Hepatocyte (in vitro differentiated cells): ENCODE measurements around the gene TRIOBP. TPM values are rescaled to one million over a fixed set of nuclear protein-coding genes. Genes with fewer than 3 reads are reported as not detected.

ENCODE experiments used
- DNase-seq: peaks from one replicate; pipeline ENCODE4 v3.0.0-alpha.2; 2016; ENCODE audit warnings: low spot score
- H2AFZ ChIP-seq: fragments of 200-600 bp; sonication (generic); 2 replicates; pipeline ENCODE4 v1.6.0; 2016; ENCODE audit warnings: antibody characterized with exemption, mild to moderate bottlenecking
- H3K27ac ChIP-seq: fragments of 200-600 bp; sonication (generic); 2 replicates; pipeline ENCODE4 v1.5.1; 2016; ENCODE audit warnings: mild to moderate bottlenecking
- H3K27me3 ChIP-seq: fragments of 200-600 bp; sonication (generic); 2 replicates; pipeline ENCODE4 v1.6.1; 2016
- H3K36me3 ChIP-seq: fragments of 200-600 bp; sonication (generic); replicated peaks from 2 replicates; pipeline ENCODE4 v1.5.1; 2016; ENCODE audit warnings: low read depth; ENCODE audit not compliant: insufficient read depth
- H3K4me1 ChIP-seq: fragments of 200-600 bp; sonication (generic); 2 replicates; pipeline ENCODE4 v1.5.1; 2016; ENCODE audit warnings: mild to moderate bottlenecking, moderate library complexity; ENCODE audit not compliant: insufficient read depth
- H3K4me2 ChIP-seq: fragments of 200-600 bp; sonication (generic); 2 replicates; pipeline ENCODE4 v1.6.0; 2016
- H3K4me3 ChIP-seq: fragments of 200-600 bp; sonication (generic); 2 replicates; pipeline ENCODE4 v1.5.1; 2016; ENCODE audit warnings: mild to moderate bottlenecking
- H3K79me2 ChIP-seq: fragments of 200-600 bp; sonication (generic); 2 replicates; pipeline ENCODE4 v1.6.0; 2017; ENCODE audit warnings: mild to moderate bottlenecking
- H3K9me2 ChIP-seq: fragments of 200-600 bp; sonication (generic); replicated peaks from 2 replicates; pipeline ENCODE4 v1.6.0; 2017; ENCODE audit warnings: mild to moderate bottlenecking; ENCODE audit not compliant: insufficient read depth
- H3K9me3 ChIP-seq: fragments of 200-600 bp; sonication (generic); 2 replicates; pipeline ENCODE4 v1.5.1; 2016; ENCODE audit warnings: low read depth, mild to moderate bottlenecking
- H4K20me1 ChIP-seq: fragments of 200-600 bp; sonication (generic); 2 replicates; pipeline ENCODE4 v1.6.0; 2016; ENCODE audit warnings: mild to moderate bottlenecking; ENCODE audit not compliant: insufficient read depth, poor library complexity, severe bottlenecking
- CTCF ChIP-seq: fragments of 200-600 bp; sonication (generic); IDR thresholded peaks from 2 replicates; pipeline ENCODE4 v1.5.1; 2016; ENCODE audit warnings: antibody characterized with exemption, mild to moderate bottlenecking; ENCODE audit not compliant: poor library complexity
- EZH2 ChIP-seq: fragments of 200-600 bp; sonication (generic); IDR thresholded peaks from 2 replicates; pipeline ENCODE4 v1.6.1; 2016; ENCODE audit warnings: antibody characterized with exemption, mild to moderate bottlenecking, borderline replicate concordance
- EZH2phosphoT487 ChIP-seq: fragments of 200-600 bp; sonication (generic); IDR thresholded peaks from one replicate; pipeline ENCODE4 v1.6.1; 2018; ENCODE audit warnings: antibody characterized with exemption, mild to moderate bottlenecking, low read depth, moderate library complexity; ENCODE audit not compliant: unreplicated experiment, severe bottlenecking
- WGBS: methylation state at CpG from one replicate; pipeline ENCODE4 v1.1.6; 2016; ENCODE audit warnings: low lambda C conversion rate; ENCODE audit errors: missing lambda C conversion rate; 5-methylcytosine and 5-hydroxymethylcytosine counted together
- polyA plus RNA-seq: library from polyadenylated mRNA; unstranded; fragments of >200 nt; fragmentation: Nextera tagmentation; extraction: Ambion mirVana; gene quantifications from 2 replicates; pipeline ENCODE4 v1.2.1, GENCODE V29; 2016
- total RNA-seq: library from RNA; depleted of rRNA; stranded (reverse); fragments of >200 nt; gene quantifications from 2 replicates; pipeline ENCODE4 v1.2.3, GENCODE V29; 2014

The TRIOBP gene
- total and polyA plus RNA-seq, 2 experiments from 2014 or later = 57.2 to 96.1 TPM

- Histone ChIP-seq H3K4me1 (peaks cover 7% of the 10 kb centered on the region), H3K79me2 (no peaks in the 10 kb centered on the region), H3K4me3 (no peak overlapping the region), H3K9me3 (no peaks in the 10 kb centered on the region), H4K20me1 (no peaks in the 10 kb centered on the region), H3K27me3 (no peaks in the 10 kb centered on the region), H3K36me3 (no peaks in the 10 kb centered on the region), H3K4me2 (no peak overlapping the region), H3K9me2 (no peaks in the 10 kb centered on the region), H2AFZ (no peak overlapping the region), H3K27ac (no peak overlapping the region)
- WGBS = 99% methylated on average over 10 of the region's 25 CpGs
- no peak for DNase-seq
- TF ChIP-seq CTCF = no peak
Observed at GRCh38 chr22:37725551-37726240, 28.8 kb downstream of the TRIOBP start.

DNA sequence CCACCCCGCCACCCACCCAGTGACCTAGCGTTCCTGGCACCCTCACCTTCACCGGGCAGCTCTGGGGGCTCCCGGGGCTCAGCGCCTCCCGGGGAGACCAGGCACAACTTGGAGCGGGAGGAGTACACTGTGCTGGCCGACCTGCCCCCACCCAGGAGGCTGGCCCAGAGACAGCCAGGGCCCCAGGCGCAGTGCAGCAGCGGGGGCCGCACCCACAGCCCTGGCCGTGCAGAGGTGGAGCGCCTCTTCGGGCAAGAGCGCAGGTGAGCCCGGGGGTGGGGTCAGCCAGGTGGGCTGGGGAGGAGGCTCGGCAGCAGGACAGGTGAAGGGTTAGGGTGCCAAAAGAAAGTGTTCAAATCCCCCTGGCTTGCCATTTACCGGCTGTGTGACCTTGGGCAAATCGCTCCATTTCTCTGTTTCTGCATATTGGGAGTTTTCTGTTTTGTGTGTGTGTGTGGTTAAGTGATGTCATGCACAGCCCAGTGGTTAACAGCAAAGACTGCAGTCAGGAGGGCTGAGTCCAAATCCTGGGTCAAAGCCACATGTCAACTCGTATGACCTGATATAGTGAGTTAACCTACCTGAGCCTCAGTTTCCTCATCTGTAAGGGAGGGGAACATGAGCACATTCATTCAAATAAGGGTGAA, 29.5 kb downstream of the TRIOBP start:
- H3K79me2 ChIP-seq = no peaks in the 10 kb centered on the region
- DNase-seq = no peak
- no peaks in the 10 kb centered on the region for H3K9me2 ChIP-seq
- no peak overlapping the region for H3K4me3 ChIP-seq
- H3K36me3 ChIP-seq = no peaks in the 10 kb centered on the region
- TF ChIP-seq EZH2 = no peak
- TF ChIP-seq CTCF = no peak
- TF ChIP-seq EZH2phosphoT487 = no peak
- no peak overlapping the region for H3K27ac ChIP-seq
- H4K20me1 ChIP-seq = no peaks in the 10 kb centered on the region
- no peak overlapping the region for H3K4me2 ChIP-seq
- no peaks in the 10 kb centered on the region for H3K9me3 ChIP-seq
- no peak overlapping the region for H2AFZ ChIP-seq
- H3K4me1 ChIP-seq = peaks cover 9% of the 10 kb centered on the region
- 87% methylated on average over 19 of the region's 20 CpGs for WGBS
- H3K27me3 ChIP-seq = no peaks in the 10 kb centered on the region

DNA sequence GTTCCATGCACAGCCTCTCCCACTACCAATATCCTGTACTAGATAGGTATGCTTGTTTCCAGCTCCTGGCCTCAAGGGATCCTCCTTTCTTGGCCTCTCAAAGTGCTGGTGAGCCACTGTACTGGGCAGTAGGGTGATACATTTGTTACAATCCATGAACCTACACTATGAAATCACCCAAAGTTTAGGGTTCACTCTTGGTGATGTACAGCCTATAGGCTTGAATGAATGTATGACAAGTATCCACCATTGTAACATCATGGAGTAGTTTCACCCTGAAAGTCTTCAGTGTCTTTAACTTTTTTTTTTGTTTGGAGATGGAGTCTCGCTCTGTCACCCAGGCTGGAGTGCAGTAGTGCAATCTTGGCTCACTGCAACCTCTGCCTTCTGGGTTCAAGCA, 31.8 kb downstream of the TRIOBP start:
- Histone ChIP-seq H2AFZ (no peak overlapping the region), H4K20me1 (no peaks in the 10 kb centered on the region), H3K9me3 (no peaks in the 10 kb centered on the region), H3K9me2 (no peaks in the 10 kb centered on the region), H3K79me2 (no peaks in the 10 kb centered on the region), H3K27ac (no peak overlapping the region), H3K27me3 (no peaks in the 10 kb centered on the region), H3K36me3 (no peaks in the 10 kb centered on the region), H3K4me3 (no peak overlapping the region), H3K4me2 (no peak overlapping the region), H3K4me1 (peaks cover 14% of the 10 kb centered on the region)
- no peak for DNase-seq
- 100% methylated on average over 1 of the region's 1 CpG for whole genome bisulfite sequencing
- no peak for TF ChIP-seq CTCF
- TF ChIP-seq EZH2 = no peak
- TF ChIP-seq EZH2phosphoT487 = no peak
